Caco-2 (cell line): Measurements from ENCODE around the gene ATXN7L3. TPM values are rescaled to one million over a fixed set of nuclear protein-coding genes. Genes with fewer than 3 reads are reported as not detected.
A peak's percentile ranks its signal among the peaks of the same experiment; 100 is the strongest.

Experiments
- BruUV-seq: library from RNA; stranded (reverse); fragments of 400-500 nt; replicated peaks from 2 replicates; lab custom pipeline; 2021; lab: Mats Ljungman, UMichigan
- CTCF ChIA-PET: fragments of 300-600 bp; sonication (Branson Sonifier 250); formaldehyde crosslinking; loops from one replicate; lab custom pipeline; 2022; ENCODE audit warnings: antibody characterized with exemption; lab: Charles Lee
- POLR2A ChIA-PET: fragments of 300-600 bp; sonication (Branson Sonifier 250); formaldehyde crosslinking; loops from one replicate; lab custom pipeline; 2022; ENCODE audit warnings: antibody characterized with exemption; lab: Charles Lee
- DNase-seq, 2 experiments: peaks; one replicate each; pipeline versions ENCODE4 v3.0.0 to v3.0.0-alpha.2; 2020 to 2022
- H3K27me3 ChIP-seq: replicated peaks from 2 replicates; pipeline ENCODE4 v1.6.0; 2011; ENCODE audit warnings: low read length; ENCODE audit not compliant: control insufficient read depth, insufficient read depth
- H3K36me3 ChIP-seq: 2 replicates; pipeline ENCODE4 v1.5.1; 2011; ENCODE audit warnings: low read length; ENCODE audit not compliant: control insufficient read depth, insufficient read depth
- H3K4me1 ChIP-seq: fragments of 250-450 bp; sonication (Bioruptor Pico); 2 replicates; pipeline ENCODE4 v1.5.1; 2020; ENCODE audit warnings: mild to moderate bottlenecking
- H3K4me3 ChIP-seq: 2 replicates; pipeline ENCODE4 v1.5.1; 2011; ENCODE audit warnings: low read depth, mild to moderate bottlenecking, control low read depth, low read length
- H3K9me3 ChIP-seq: fragments of 250-450 bp; sonication (Bioruptor Pico); 2 replicates; pipeline ENCODE4 v1.5.1; 2020; ENCODE audit warnings: mild to moderate bottlenecking, moderate library complexity
- H3K27ac Mint-ChIP-seq: one replicate; pipeline ENCODE4 v1.8.0; 2022; ENCODE audit warnings: mixed read lengths; ENCODE audit not compliant: unreplicated experiment
- H3K27me3 Mint-ChIP-seq: one replicate; pipeline ENCODE4 v1.8.0; 2022; ENCODE audit warnings: mixed read lengths; ENCODE audit not compliant: insufficient read depth, unreplicated experiment
- H3K36me3 Mint-ChIP-seq: one replicate; pipeline ENCODE4 v1.8.0; 2022; ENCODE audit warnings: mild to moderate bottlenecking, mixed read lengths; ENCODE audit not compliant: insufficient read depth, unreplicated experiment
- H3K4me1 Mint-ChIP-seq: one replicate; pipeline ENCODE4 v1.8.0; 2022; ENCODE audit warnings: low read depth, mixed read lengths; ENCODE audit not compliant: unreplicated experiment
- H3K4me3 Mint-ChIP-seq: one replicate; pipeline ENCODE4 v1.8.0; 2022; ENCODE audit warnings: mild to moderate bottlenecking, moderate library complexity, mixed read lengths; ENCODE audit not compliant: unreplicated experiment
- H3K9me3 Mint-ChIP-seq: one replicate; pipeline ENCODE4 v1.8.0; 2022; ENCODE audit warnings: mixed read lengths; ENCODE audit not compliant: unreplicated experiment
- CTCF ChIP-seq, 2 experiments: fragments of 200-600 bp in 1 of 2; IDR thresholded peaks; 1 replicate in 1 of 2; 2 replicates in 1 of 2; pipeline versions ENCODE4 v1.5.1 to v1.8.0; 2011 to 2022; ENCODE audit warnings: antibody characterized with exemption in 1 of 2, control low read depth in 1 of 2, inconsistent platforms in 1 of 2, low read depth in 1 of 2, low read length in 1 of 2, mild to moderate bottlenecking in 1 of 2, moderate library complexity in 1 of 2; ENCODE audit not compliant: insufficient read depth in 1 of 2, severe bottlenecking in 1 of 2, unreplicated experiment in 1 of 2
- intact Hi-C: fragments of 100-400 bp; cut with micrococcal nuclease; formaldehyde crosslinking; loops from one replicate; pipeline ENCODE4 v1.10.0; 2022; ENCODE audit not compliant: unreplicated experiment
- total RNA-seq: library from RNA; stranded (reverse); gene quantifications from 2 replicates; pipeline ENCODE4 v1.2.3, GENCODE V29; 2022

The ATXN7L3 gene
- total RNA-seq, 1 experiment from 2014 or later = 92.0 TPM

- POLR2A ChIA-PET = no interaction called here
Observed at GRCh38 chr17:44223541-44224071, 23.9 kb upstream of the ATXN7L3 start.

DNA sequence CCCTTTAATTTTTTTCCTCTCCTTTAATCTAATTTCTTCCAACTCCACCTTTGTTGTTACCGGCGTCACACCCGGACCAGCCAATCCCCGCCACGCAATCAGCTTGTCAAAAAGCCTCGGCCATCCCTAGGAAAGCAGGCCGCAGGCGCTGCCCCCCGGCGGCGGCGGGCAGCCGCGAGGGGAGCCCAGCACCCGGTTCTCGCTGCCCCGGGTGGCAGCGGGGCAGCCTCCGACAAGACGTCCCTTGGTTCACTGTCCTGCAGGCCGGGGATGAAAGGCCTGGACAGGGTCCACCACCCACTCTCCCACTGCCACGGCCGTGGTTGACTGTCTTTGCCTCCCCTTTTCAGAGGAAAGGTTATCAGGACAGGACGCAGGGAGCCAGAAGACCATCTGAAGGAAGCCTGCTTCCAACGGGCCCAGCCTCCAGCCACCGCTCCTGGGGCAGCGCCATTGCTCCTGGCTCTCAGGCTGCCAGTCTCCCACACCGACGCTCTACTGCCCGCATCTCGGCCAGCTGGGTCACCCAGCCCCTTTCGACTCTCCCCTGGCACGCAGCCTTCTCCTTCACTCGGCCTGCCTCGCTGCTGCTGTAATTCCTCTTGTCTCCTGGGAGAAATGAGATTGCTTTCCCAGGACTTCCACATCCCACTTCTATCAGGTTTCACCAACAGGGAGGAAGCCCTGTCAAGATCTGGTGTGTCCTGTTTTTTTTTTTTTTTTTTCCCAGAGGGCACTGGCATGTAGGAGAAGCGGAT is 22.6 kb upstream of the ATXN7L3 start:
- H3K27ac Mint-ChIP-seq = peak overlapping the region; percentile 69
- H3K4me1 ChIP-seq = peaks cover 9% of the 10 kb centered on the region
- intact Hi-C loops = loop anchor here (5.0 kb wide), 1 partner anchor 85 kb away; the partner anchor contains the start of gene RUNDC3A
- H3K27me3 Mint-ChIP-seq = no peaks in the 10 kb centered on the region
- CTCF ChIA-PET = interaction anchor here (0.6 to 1.9 kb wide), 7 partner anchors 13 to 652 kb away, joined by 3 to 7 read pairs (median 5); no protein-coding TSS in a partner anchor
- peaks cover 21% of the 10 kb centered on the region for H3K36me3 Mint-ChIP-seq
- TF ChIP-seq CTCF (IDR thresholded peaks at IDR 0.05; ENCODE audit: insufficient read depth in 1 of 2, low read depth in 1 of 2, low read length in 1 of 2, severe bottlenecking in 1 of 2, unreplicated experiment in 1 of 2) = peak; percentile 8 to 24
- no peaks in the 10 kb centered on the region for H3K9me3 Mint-ChIP-seq
- H3K4me3 ChIP-seq = peak overlapping the region; percentile 98
- H3K4me1 Mint-ChIP-seq = peaks cover 7% of the 10 kb centered on the region
- DNase-seq = peak; percentile 70 to 75
- POLR2A ChIA-PET = interaction anchor here (0.7 to 1.3 kb wide), 4 partner anchors 23 to 105 kb away, joined by 3 to 8 read pairs (median 5); partner anchors contain the start of genes ATXN7L3 and RUNDC3A
- H3K4me3 Mint-ChIP-seq = peak overlapping the region; percentile 97
- BruUV-seq = no TSS peak
- H3K9me3 ChIP-seq = no peaks in the 10 kb centered on the region
- H3K36me3 ChIP-seq = no peaks in the 10 kb centered on the region
- H3K27me3 ChIP-seq = no peaks in the 10 kb centered on the region

More at GRCh38 chr17:44223541-44224071, 23.9 kb upstream of the ATXN7L3 start:
- Histone ChIP-seq H3K27me3 (no peaks in the 10 kb centered on the region), H3K4me3 (no peak overlapping the region), H3K9me3 (no peaks in the 10 kb centered on the region), H3K36me3 (no peaks in the 10 kb centered on the region), H3K4me1 (peaks cover 5% of the 10 kb centered on the region)
- CTCF ChIA-PET = no interaction called here
- Mint-ChIP-seq H3K27ac (no peak overlapping the region), H3K36me3 (peaks cover 21% of the 10 kb centered on the region), H3K9me3 (no peaks in the 10 kb centered on the region), H3K4me3 (no peak overlapping the region), H3K4me1 (peaks cover 7% of the 10 kb centered on the region), H3K27me3 (no peaks in the 10 kb centered on the region)
- BruUV-seq = no TSS peak
- intact Hi-C loops = loop anchor here (5.0 kb wide), 1 partner anchor 84 kb away; the partner anchor contains the start of gene RUNDC3A
- TF ChIP-seq CTCF (IDR thresholded peaks at IDR 0.05; ENCODE audit: insufficient read depth in 1 of 2, low read depth in 1 of 2, low read length in 1 of 2, severe bottlenecking in 1 of 2, unreplicated experiment in 1 of 2) = no peak
- DNase-seq = no peak

- no peak for TF ChIP-seq CTCF (IDR thresholded peaks at IDR 0.05; ENCODE audit: insufficient read depth in 1 of 2, low read depth in 1 of 2, low read length in 1 of 2, severe bottlenecking in 1 of 2, unreplicated experiment in 1 of 2)
- no peaks in the 10 kb centered on the region for H3K36me3 ChIP-seq
- H3K4me3 Mint-ChIP-seq = peak overlapping the region; percentile 97
- H3K27me3 Mint-ChIP-seq = no peaks in the 10 kb centered on the region
- H3K4me1 Mint-ChIP-seq = peaks cover 7% of the 10 kb centered on the region
- no peaks in the 10 kb centered on the region for H3K9me3 ChIP-seq
- no TSS peak for BruUV-seq
- DNase-seq = peak in 1 of 2 experiments; percentile 35
- intact Hi-C loops = loop anchor here (5.0 kb wide), 1 partner anchor 86 kb away; the partner anchor contains the start of gene RUNDC3A
- H3K27me3 ChIP-seq = no peaks in the 10 kb centered on the region
- H3K36me3 Mint-ChIP-seq = peaks cover 23% of the 10 kb centered on the region
- ChIA-PET CTCF (interaction anchor here (0.6 to 1.9 kb wide), 9 partner anchors 12 to 653 kb away, joined by 3 to 13 read pairs (median 5); no protein-coding TSS in a partner anchor), POLR2A (interaction anchor here (0.6 to 1.3 kb wide), 6 partner anchors 22 to 854 kb away, joined by 3 to 8 read pairs (median 5); partner anchors contain the start of genes ATXN7L3 and RUNDC3A)
- H3K4me3 ChIP-seq = peak overlapping the region; percentile 98
- H3K4me1 ChIP-seq = peaks cover 9% of the 10 kb centered on the region
- H3K27ac Mint-ChIP-seq = peak overlapping the region; percentile 69
- H3K9me3 Mint-ChIP-seq = no peaks in the 10 kb centered on the region
Observed at GRCh38 chr17:44221862-44222111, 22.1 kb upstream of the ATXN7L3 start.
